Right lobe of liver (tissue), 6 donors: ENCODE measurements around the gene PEX16. TPM values are rescaled to one million over a fixed set of nuclear protein-coding genes. Genes with fewer than 3 reads are reported as not detected.

Experiments used
- ATAC-seq, 4 donors: fragments of 200-7000 bp; cut with Tn5 transposase; one replicate each; pipeline ENCODE4 v1.9.1; 2020; ENCODE audit warnings: mild to moderate bottlenecking in 4 of 4, moderate library complexity in 4 of 4
- DNase-seq, 3 donors: peaks; one replicate each; pipeline ENCODE4 v3.0.0-alpha.2; 2020
- H3K27ac ChIP-seq, 3 donors: fragments of 200-600 bp; one replicate each; pipeline ENCODE4 v1.8.0; 2022
- H3K27me3 ChIP-seq, 2 donors: fragments of 200-600 bp; one replicate each; pipeline ENCODE4 v1.8.0; 2022
- H3K36me3 ChIP-seq, 4 donors: fragments of 200-600 bp; sonication (generic) in 1 of 4; one replicate each; pipeline versions ENCODE4 v1.5.1 to v1.8.0; 2017 to 2022; ENCODE audit warnings: control low read depth in 1 of 4
- H3K4me1 ChIP-seq, 4 donors: fragments of 200-600 bp; sonication (generic) in 1 of 4; one replicate each; pipeline versions ENCODE4 v1.5.1 to v1.8.0; 2017 to 2022; ENCODE audit warnings: control low read depth in 1 of 4
- H3K4me3 ChIP-seq, 3 donors: fragments of 200-600 bp; one replicate each; pipeline ENCODE4 v1.8.0; 2022
- H3K9me3 ChIP-seq, 4 donors: fragments of 200-600 bp; sonication (generic) in 1 of 4; one replicate each; pipeline versions ENCODE4 v1.5.1 to v1.8.0; 2017 to 2022; ENCODE audit warnings: control low read depth in 1 of 4
- POLR2A ChIP-seq: fragments of 450-650 bp; IDR thresholded peaks from one replicate; pipeline ENCODE4 v1.6.1; 2017; ENCODE audit warnings: antibody characterized with exemption, mild to moderate bottlenecking
- WGBS: methylation state at CpG from one replicate; pipeline ENCODE4 v1.1.6; 2018; ENCODE audit warnings: low coverage, low lambda C conversion rate; ENCODE audit not compliant: insufficient coverage; ENCODE audit errors: missing lambda C conversion rate; 5-methylcytosine and 5-hydroxymethylcytosine counted together
- intact Hi-C, 2 donors: fragments of 100-400 bp; cut with DNase I; formaldehyde crosslinking; loops; one replicate each; pipeline versions ENCODE4 v1.11.2 to v1.14.1; 2022
- total RNA-seq, 6 experiments: library from RNA; depleted of rRNA in 2 of 6; stranded (reverse); fragments of >200 nt in 2 of 6; fragmentation: NEBNext Ultra II Directional in 3 of 6; extraction: Animal tissue kit (Norgen Biotek cat#: 25700) in 3 of 6; gene quantifications; one replicate each; pipeline versions ENCODE4 v1.1.0 to v1.2.4, GENCODE V29; 2016 to 2023
- TF ChIP-seq, protein P1 (sequence below), 4 donors: fragments of 200-600 bp in 3 of 4; fragments of 450-650 bp in 1 of 4; IDR thresholded peaks; one replicate each; pipeline versions ENCODE4 v1.5.1 to v1.8.0; 2016 to 2022; ENCODE audit warnings: antibody characterized with exemption in 4 of 4, mild to moderate bottlenecking in 2 of 4
- donor health status: DM: no; HTN: yes; CAD: no.
- donor health status: DM: no; HTN: no; CAD: no.
- donor health status: DM: no; HTN: no; CAD: no.
- donor health status: DM: no; HTN: yes; CAD: no.
- donor health status: DM: no; HTN: yes; CAD: no.

The PEX16 gene
- total RNA-seq, 6 experiments from 2014 or later, result 17.9 to 36.7 (median 32.4) TPM

GRCh38 chr11:45937916-45938315 lies 20.2 kb upstream of the PEX16 start:
- Histone ChIP-seq H3K36me3 (peaks cover 0 to 22% (median 3%) of the 10 kb centered on the region in 4 donors), H3K4me1 (peaks cover 0 to 30% (median 10%) of the 10 kb centered on the region in 4 donors), H3K27me3 (no peaks in the 10 kb centered on the region), H3K9me3 (no peaks in the 10 kb centered on the region), H3K27ac (no peak overlapping the region), H3K4me3 (no peak overlapping the region)
- ATAC-seq (no peak), DNase-seq (no peak)
- TF ChIP-seq, protein P1, sequence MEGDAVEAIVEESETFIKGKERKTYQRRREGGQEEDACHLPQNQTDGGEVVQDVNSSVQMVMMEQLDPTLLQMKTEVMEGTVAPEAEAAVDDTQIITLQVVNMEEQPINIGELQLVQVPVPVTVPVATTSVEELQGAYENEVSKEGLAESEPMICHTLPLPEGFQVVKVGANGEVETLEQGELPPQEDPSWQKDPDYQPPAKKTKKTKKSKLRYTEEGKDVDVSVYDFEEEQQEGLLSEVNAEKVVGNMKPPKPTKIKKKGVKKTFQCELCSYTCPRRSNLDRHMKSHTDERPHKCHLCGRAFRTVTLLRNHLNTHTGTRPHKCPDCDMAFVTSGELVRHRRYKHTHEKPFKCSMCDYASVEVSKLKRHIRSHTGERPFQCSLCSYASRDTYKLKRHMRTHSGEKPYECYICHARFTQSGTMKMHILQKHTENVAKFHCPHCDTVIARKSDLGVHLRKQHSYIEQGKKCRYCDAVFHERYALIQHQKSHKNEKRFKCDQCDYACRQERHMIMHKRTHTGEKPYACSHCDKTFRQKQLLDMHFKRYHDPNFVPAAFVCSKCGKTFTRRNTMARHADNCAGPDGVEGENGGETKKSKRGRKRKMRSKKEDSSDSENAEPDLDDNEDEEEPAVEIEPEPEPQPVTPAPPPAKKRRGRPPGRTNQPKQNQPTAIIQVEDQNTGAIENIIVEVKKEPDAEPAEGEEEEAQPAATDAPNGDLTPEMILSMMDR (IDR thresholded peaks at IDR 0.05), result no peak
- no peak for TF ChIP-seq POLR2A
- intact Hi-C loops, result no loop called here
- WGBS, result 93% methylated on average over 5 of the region's 10 CpGs

- Histone ChIP-seq H3K4me3 (no peak overlapping the region), H3K9me3 (no peaks in the 10 kb centered on the region), H3K36me3 (peaks cover 0 to 22% (median 3%) of the 10 kb centered on the region in 4 donors), H3K4me1 (peaks cover 0 to 24% (median 11%) of the 10 kb centered on the region in 4 donors), H3K27ac (no peak overlapping the region), H3K27me3 (no peaks in the 10 kb centered on the region)
- WGBS, result 92% methylated on average over 3 of the region's 4 CpGs
- no peak for DNase-seq
- no peak for TF ChIP-seq POLR2A
- TF ChIP-seq, protein P1 (IDR thresholded peaks at IDR 0.05), result no peak
- ATAC-seq, result no peak
- intact Hi-C loops, result no loop called here
These were observed 18.9 kb upstream of the PEX16 start for GRCh38 chr11:45936511-45937054.

GRCh38 chr11:45935349-45936064 lies 17.8 kb upstream of the PEX16 start:
- Histone ChIP-seq H3K4me3 (no peak overlapping the region), H3K27me3 (no peaks in the 10 kb centered on the region), H3K27ac (peak overlapping the region in 1 of 3 donors; percentile 26), H3K36me3 (peaks cover 0 to 22% (median 3%) of the 10 kb centered on the region in 4 donors), H3K4me1 (peaks cover 0 to 24% (median 11%) of the 10 kb centered on the region in 4 donors), H3K9me3 (no peaks in the 10 kb centered on the region)
- ATAC-seq, result no peak
- WGBS, result 78% methylated on average over 4 of the region's 8 CpGs
- intact Hi-C loops, result no loop called here
- TF ChIP-seq, protein P1 (IDR thresholded peaks at IDR 0.05), result no peak
- TF ChIP-seq POLR2A, result no peak
- no peak for DNase-seq

GRCh38 chr11:45934580-45935318 lies 17.1 kb upstream of the PEX16 start:
- Histone ChIP-seq H3K27me3 (no peaks in the 10 kb centered on the region), H3K4me3 (no peak overlapping the region), H3K36me3 (peaks cover 0 to 22% (median 3%) of the 10 kb centered on the region in 4 donors), H3K4me1 (peaks cover 0 to 24% (median 11%) of the 10 kb centered on the region in 4 donors), H3K9me3 (no peaks in the 10 kb centered on the region), H3K27ac (peak overlapping the region in 2 of 3 donors; percentile 10 to 48)
- peak in 1 of 3 donors; percentile 72 for DNase-seq
- peak; percentile 81 to 87 (median 82) for ATAC-seq
- no peak for TF ChIP-seq POLR2A
- TF ChIP-seq, protein P1 (IDR thresholded peaks at IDR 0.05), result no peak
- WGBS, result 11% methylated on average over 3 of the region's 12 CpGs
- intact Hi-C loops, result no loop called here
